Spleen (tissue), 7 donors: ENCODE data around the gene TPTE.
"Not testable (repeated sequence)": the region's sequence is repeated elsewhere in the genome, so short reads cannot be mapped to it uniquely, and the experiment has no call there.

ENCODE experiments used
- POLR2A ChIP-seq, 3 donors: fragments of 450-650 bp; IDR thresholded peaks; one replicate each; pipeline ENCODE4 v1.5.1; 2017; ENCODE audit warnings: antibody characterized with exemption in 3 of 3, mild to moderate bottlenecking in 1 of 3
- TF ChIP-seq, protein P1 (sequence below), 11 experiments: fragments of 200-600 bp in 7 of 11; fragments of 450-650 bp in 4 of 11; sonication (generic) in 4 of 11; IDR thresholded peaks in 8 of 11; conservative IDR thresholded peaks in 3 of 11; 1 replicate in 7 of 11; 2 replicates in 4 of 11; pipeline versions ENCODE4 v1.4.0 to v1.8.0; 2016 to 2021; ENCODE audit warnings: antibody characterized with exemption in 11 of 11, inconsistent platforms in 4 of 11, mild to moderate bottlenecking in 1 of 11
- donor health status: DM: no; HTN: no; CAD: no; lungs with moderate emphysema.
- donor health status: DM: no; HTN: no; CAD: no.
- donor health status: DM: no; HTN: no; CAD: no.

DNA sequence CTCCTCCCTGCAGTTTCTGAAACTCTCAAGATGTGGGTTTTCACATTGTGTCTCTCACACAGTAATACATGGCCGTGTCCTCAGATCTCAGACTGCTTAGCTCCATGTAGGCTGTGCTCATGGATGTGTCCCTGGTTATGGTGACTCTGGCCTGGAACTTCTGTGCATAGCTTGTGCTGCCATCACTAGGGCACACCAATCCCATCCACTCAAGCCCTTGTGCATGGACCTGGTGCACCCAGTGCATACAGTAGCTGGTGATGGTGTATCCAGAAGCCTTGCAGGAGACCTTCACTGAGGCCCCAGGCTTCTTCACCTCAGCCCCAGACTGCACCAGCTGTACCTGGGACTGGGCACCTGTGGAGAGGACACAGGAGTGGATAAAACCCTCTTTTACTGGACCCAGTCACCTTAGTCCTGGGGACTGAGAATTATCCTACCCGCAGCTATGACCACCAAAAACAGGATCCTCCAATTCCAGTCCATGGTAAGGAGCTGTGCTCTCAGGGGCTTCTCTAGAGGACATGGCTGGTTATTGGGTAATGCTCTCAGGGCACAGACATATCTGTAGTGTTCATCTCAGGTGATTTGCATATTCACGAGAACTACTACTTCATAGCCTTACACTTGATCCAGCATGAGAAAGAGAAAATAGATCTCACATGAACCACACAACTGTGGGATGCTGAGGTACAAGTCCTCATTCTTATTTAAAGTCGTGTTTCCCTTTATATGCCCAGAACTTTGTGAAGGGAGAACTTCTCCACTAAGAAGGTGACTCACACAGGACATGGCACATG is 128.2 kb downstream of the TPTE start:
- TF ChIP-seq, protein P1, sequence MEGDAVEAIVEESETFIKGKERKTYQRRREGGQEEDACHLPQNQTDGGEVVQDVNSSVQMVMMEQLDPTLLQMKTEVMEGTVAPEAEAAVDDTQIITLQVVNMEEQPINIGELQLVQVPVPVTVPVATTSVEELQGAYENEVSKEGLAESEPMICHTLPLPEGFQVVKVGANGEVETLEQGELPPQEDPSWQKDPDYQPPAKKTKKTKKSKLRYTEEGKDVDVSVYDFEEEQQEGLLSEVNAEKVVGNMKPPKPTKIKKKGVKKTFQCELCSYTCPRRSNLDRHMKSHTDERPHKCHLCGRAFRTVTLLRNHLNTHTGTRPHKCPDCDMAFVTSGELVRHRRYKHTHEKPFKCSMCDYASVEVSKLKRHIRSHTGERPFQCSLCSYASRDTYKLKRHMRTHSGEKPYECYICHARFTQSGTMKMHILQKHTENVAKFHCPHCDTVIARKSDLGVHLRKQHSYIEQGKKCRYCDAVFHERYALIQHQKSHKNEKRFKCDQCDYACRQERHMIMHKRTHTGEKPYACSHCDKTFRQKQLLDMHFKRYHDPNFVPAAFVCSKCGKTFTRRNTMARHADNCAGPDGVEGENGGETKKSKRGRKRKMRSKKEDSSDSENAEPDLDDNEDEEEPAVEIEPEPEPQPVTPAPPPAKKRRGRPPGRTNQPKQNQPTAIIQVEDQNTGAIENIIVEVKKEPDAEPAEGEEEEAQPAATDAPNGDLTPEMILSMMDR (IDR thresholded peaks at IDR 0.05 in 8 of 11, conservative IDR thresholded peaks at IDR 0.05 in 3 of 11), result not testable (repeated sequence)
- not testable (repeated sequence) for TF ChIP-seq POLR2A (IDR thresholded peaks at IDR 0.05)
